Measurements from ENCODE around the gene SPAG17.

DNA sequence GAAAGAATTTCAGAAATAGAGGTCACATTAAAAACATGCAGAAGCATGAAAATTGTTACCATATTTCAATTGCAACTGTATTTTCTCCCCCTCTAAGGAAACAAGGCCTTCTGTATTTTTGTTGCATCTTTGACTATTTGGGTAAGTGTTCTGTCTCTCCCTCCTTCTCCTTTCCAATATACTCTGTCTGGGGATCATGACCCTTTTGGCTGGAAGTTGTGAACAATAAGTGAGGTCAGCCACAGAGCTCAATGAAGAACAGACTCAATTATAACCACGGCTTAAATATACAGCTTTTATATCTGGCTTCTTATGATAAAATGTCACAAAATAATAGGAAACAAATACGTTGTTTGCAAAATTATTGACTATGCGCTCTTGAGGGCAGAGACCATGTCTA is 47.1 kb downstream of the SPAG17 start:
- no peak for TF ChIP-seq CTCF (IDR thresholded peaks at IDR 0.05)
- TF ChIP-seq REST (IDR thresholded peaks at IDR 0.05; ENCODE audit: insufficient read depth in 1 of 2, low read depth in 2 of 2, low read length in 1 of 2): no peak
- TF ChIP-seq POLR2AphosphoS5 (IDR thresholded peaks at IDR 0.05; ENCODE audit: low read depth, low read length): no peak
